ENCODE measurements around the gene HIVEP3. TPM values are rescaled to one million over a fixed set of nuclear protein-coding genes. Genes with fewer than 3 reads are reported as not detected.

HIVEP3 gene
- total RNA-seq, 1 experiment from 2014 or later = 1.4 TPM

- H3K23ac ChIP-seq (ENCODE audit: insufficient read length, low read depth, low read length) = no peak overlapping the region
- H3K79me1 ChIP-seq (ENCODE audit: insufficient read depth, low read depth, low read length, poor library complexity, severe bottlenecking) = no peaks in the 10 kb centered on the region
- no CpG with 5 or more reads among the region's 4 CpGs for WGBS (ENCODE audit: extremely low coverage, insufficient read length, low lambda C conversion rate)
Observed at GRCh38 chr1:41709331-41709730, 209.4 kb downstream of the HIVEP3 start.

More at GRCh38 chr1:41709331-41709730, 209.4 kb downstream of the HIVEP3 start:
- no peaks in the 10 kb centered on the region for H4K20me1 ChIP-seq (ENCODE audit: control insufficient read depth, insufficient read depth, insufficient read length)
- no peak overlapping the region for H2AFZ ChIP-seq (ENCODE audit: low read length)
- H3K27ac ChIP-seq (ENCODE audit: insufficient read length, low read depth, low read length) = no peak overlapping the region
- H3K27me3 ChIP-seq (ENCODE audit: insufficient read depth, low read length) = no peaks in the 10 kb centered on the region
- no peak overlapping the region for H3T11ph ChIP-seq (ENCODE audit: low read length)
- no peak overlapping the region for H2BK15ac ChIP-seq (ENCODE audit: low read depth, low read length)
- H2BK5ac ChIP-seq (ENCODE audit: insufficient read length, low read length) = no peak overlapping the region
- H3K56ac ChIP-seq (ENCODE audit: insufficient read length, low read depth, low read length) = no peak overlapping the region
- H3K9ac ChIP-seq (ENCODE audit: extremely low read depth, insufficient read length, low read length) = no peak overlapping the region
- H3K79me2 ChIP-seq (ENCODE audit: insufficient read depth, low read length) = no peaks in the 10 kb centered on the region
- no peak overlapping the region for H3K4ac ChIP-seq (ENCODE audit: low read depth, low read length)
- H3K23me2 ChIP-seq (ENCODE audit: insufficient read length, low read depth, low read length, poor library complexity, severe bottlenecking) = no peaks in the 10 kb centered on the region
- no peaks in the 10 kb centered on the region for H3K4me1 ChIP-seq (ENCODE audit: insufficient read depth, low read length)
- H4K8ac ChIP-seq (replicated peaks; ENCODE audit: insufficient read length, low read depth, low read length) = no peak overlapping the region
- H3K4me2 ChIP-seq (ENCODE audit: insufficient read depth, insufficient read length, low read length) = no peak overlapping the region
- H2AK5ac ChIP-seq (ENCODE audit: insufficient read length, low read length) = no peak overlapping the region
- no peak overlapping the region for H3K18ac ChIP-seq (ENCODE audit: insufficient read length, low read depth, low read length)
- H2BK120ac ChIP-seq (ENCODE audit: low read depth, low read length, poor library complexity, severe bottlenecking) = no peak overlapping the region
- no peak overlapping the region for H2BK20ac ChIP-seq (ENCODE audit: low read depth, low read length, poor library complexity, severe bottlenecking)
- H2BK12ac ChIP-seq (ENCODE audit: insufficient read length, low read depth, low read length) = no peak overlapping the region
- no peak overlapping the region for H3K4me3 Mint-ChIP-seq
- no peaks in the 10 kb centered on the region for H3K9me3 ChIP-seq (ENCODE audit: control insufficient read depth, low read depth, low read length)
- H3K9me3 Mint-ChIP-seq = no peaks in the 10 kb centered on the region; a peak in 1 of 5 replicates
- peak overlapping the region in 1 of 3 experiments; percentile 6; a peak in 1 of 7 replicates for H3K27ac Mint-ChIP-seq
- no peaks in the 10 kb centered on the region; a peak in 1 of 7 replicates for H3K36me3 Mint-ChIP-seq (ENCODE audit: insufficient read depth in 1 of 3, low read depth in 3 of 3)
- peak overlapping the region; percentile 40; the same call in 1 of the 2 replicates for H3K14ac ChIP-seq (ENCODE audit: insufficient read depth, low read length)
- no peak overlapping the region for H4K91ac ChIP-seq (ENCODE audit: insufficient read length, low read depth, low read length)
- peaks cover 6% of the 10 kb centered on the region for H3K27me3 Mint-ChIP-seq (ENCODE audit: low read depth)
- H4K5ac ChIP-seq (ENCODE audit: insufficient read length, low read depth, low read length) = no peak overlapping the region
- TF ChIP-seq CTCF (conservative IDR thresholded peaks at IDR 0.05) = no peak
- H3K4me1 Mint-ChIP-seq = peaks cover 13 to 20% of the 10 kb centered on the region in 2 experiments
- no peak for DNase-seq

All from H9 (cell line).